NAMALWA (cell line): ENCODE measurements around the gene IL24.

Experiments used
- DNase-seq: peaks from one replicate; pipeline ENCODE4 v3.0.0-alpha.2; 2015; ENCODE audit warnings: low spot score

IL24 gene

GRCh38 chr1:206880314-206880713, 16.9 kb upstream of the IL24 start:
- no peak for DNase-seq

GRCh38 chr1:206882555-206882954, 14.7 kb upstream of the IL24 start:
- peak; percentile 20 for DNase-seq

GRCh38 chr1:206883160-206883559, 14.1 kb upstream of the IL24 start:
- DNase-seq = no peak

- DNase-seq = no peak
Measured at GRCh38 chr1:206883876-206884275, 13.4 kb upstream of the IL24 start.

GRCh38 chr1:206885341-206886060, 11.7 kb upstream of the IL24 start:
- no peak for DNase-seq

- no peak for DNase-seq
Measured at GRCh38 chr1:206886831-206887230, 10.4 kb upstream of the IL24 start.

- no peak for DNase-seq
Measured at GRCh38 chr1:206887701-206888100, 9.5 kb upstream of the IL24 start.

GRCh38 chr1:206890125-206891060, 6.8 kb upstream of the IL24 start:
- DNase-seq = no peak

GRCh38 chr1:206891412-206891811, 5.8 kb upstream of the IL24 start:
- no peak for DNase-seq

GRCh38 chr1:206892351-206892984, 4.8 kb upstream of the IL24 start:
- DNase-seq = no peak

- DNase-seq = no peak
Measured at GRCh38 chr1:206893380-206893779, 3.9 kb upstream of the IL24 start.

- DNase-seq = no peak
Measured at GRCh38 chr1:206895325-206895724, 1.9 kb upstream of the IL24 start.

GRCh38 chr1:206895837-206896242, 1.4 kb upstream of the IL24 start:
- no peak for DNase-seq

- no peak for DNase-seq
Measured at GRCh38 chr1:206896261-206896660, 982 bp upstream of the IL24 start.

- no peak for DNase-seq
Measured at GRCh38 chr1:206898089-206898914, 1.1 kb downstream of the IL24 start.

GRCh38 chr1:206898915-206899431, 1.7 kb downstream of the IL24 start:
- DNase-seq = no peak

- DNase-seq = no peak
Measured at GRCh38 chr1:206899717-206900116, 2.5 kb downstream of the IL24 start.

GRCh38 chr1:206900149-206900548, 2.9 kb downstream of the IL24 start:
- DNase-seq = no peak

GRCh38 chr1:206901944-206902343, 4.7 kb downstream of the IL24 start:
- no peak for DNase-seq

GRCh38 chr1:206902702-206903101, 5.5 kb downstream of the IL24 start:
- DNase-seq = no peak

GRCh38 chr1:206903687-206904086, 6.4 kb downstream of the IL24 start:
- no peak for DNase-seq
